Measurements from ENCODE around the gene TMEM232. TPM values are rescaled to one million over a fixed set of nuclear protein-coding genes. Genes with fewer than 3 reads are reported as not detected.

Gene TMEM232
- total RNA-seq, 4 donors from 2014 or later: 3.8 to 13.1 (median 4.1) TPM; not detected in 1

GRCh38 chr5:110630350-110630749 lies 96.1 kb downstream of the TMEM232 start:
- Histone ChIP-seq H3K4me3 (no peak overlapping the region), H3K27me3 (no peaks in the 10 kb centered on the region), H3K27ac (no peak overlapping the region), H3K4me1 (no peaks in the 10 kb centered on the region), H3K9me3 (no peaks in the 10 kb centered on the region), H3K36me3 (no peaks in the 10 kb centered on the region)
- intact Hi-C loops (cut with DNase I; ENCODE audit: low total_unique reads) (no loop called here), in situ Hi-C loops (cut with MboI; ENCODE audit: low pct_ligation_motif_present in 1 of 4, low pct_unique_long_range_greater_than_20kb in 1 of 4, low sequenced_read_pairs in 3 of 4) (no loop called here)
- DNase-seq: no peak
- TF ChIP-seq POLR2AphosphoS5 (IDR thresholded peaks at IDR 0.05): no peak
- no peak for TF ChIP-seq CTCF (IDR thresholded peaks at IDR 0.05)
- no peak for TF ChIP-seq EP300 (IDR thresholded peaks at IDR 0.05; ENCODE audit: low read depth)
- no peak for TF ChIP-seq POLR2A (IDR thresholded peaks at IDR 0.05)
- WGBS, 2 donors (ENCODE audit: low coverage in 1 of 2): 78 to 92% methylated on average over 4 of the region's 4 CpGs

- TF ChIP-seq POLR2A (IDR thresholded peaks at IDR 0.05) (no peak), CTCF (IDR thresholded peaks at IDR 0.05) (peak; percentile 31 to 62 (median 43))
- 0 to 2% methylated on average over 2 of the region's 2 CpGs for WGBS, 2 donors (ENCODE audit: low coverage in 1 of 2)
Measured at GRCh38 chr5:110625376-110625999, 101.0 kb downstream of the TMEM232 start.

GRCh38 chr5:110623874-110624273 lies 102.6 kb downstream of the TMEM232 start:
- intact Hi-C loops (cut with DNase I; ENCODE audit: low total_unique reads): no loop called here
- Histone ChIP-seq H3K9me3 (no peaks in the 10 kb centered on the region), H3K36me3 (no peaks in the 10 kb centered on the region), H3K27me3 (no peaks in the 10 kb centered on the region), H3K4me1 (no peaks in the 10 kb centered on the region), H3K4me3 (no peak overlapping the region), H3K27ac (no peak overlapping the region)
- DNase-seq: no peak
- TF ChIP-seq EP300 (IDR thresholded peaks at IDR 0.05; ENCODE audit: low read depth) (no peak), POLR2A (IDR thresholded peaks at IDR 0.05) (no peak), POLR2AphosphoS5 (IDR thresholded peaks at IDR 0.05) (no peak), CTCF (IDR thresholded peaks at IDR 0.05) (no peak)
- in situ Hi-C loops (cut with MboI; ENCODE audit: low pct_ligation_motif_present in 1 of 4, low pct_unique_long_range_greater_than_20kb in 1 of 4, low sequenced_read_pairs in 3 of 4): no loop called here

More at GRCh38 chr5:110625376-110625999, 101.0 kb downstream of the TMEM232 start:
- Histone ChIP-seq H3K36me3 (no peaks in the 10 kb centered on the region), H3K9me3 (no peaks in the 10 kb centered on the region), H3K4me3 (no peak overlapping the region), H3K27ac (no peak overlapping the region), H3K27me3 (no peaks in the 10 kb centered on the region), H3K4me1 (no peaks in the 10 kb centered on the region)
- intact Hi-C loops (cut with DNase I; ENCODE audit: low total_unique reads): no loop called here
- in situ Hi-C loops (cut with MboI; ENCODE audit: low pct_ligation_motif_present in 1 of 4, low pct_unique_long_range_greater_than_20kb in 1 of 4, low sequenced_read_pairs in 3 of 4): no loop called here
- DNase-seq: no peak

- H3K36me3 ChIP-seq: no peaks in the 10 kb centered on the region
- TF ChIP-seq EP300 (IDR thresholded peaks at IDR 0.05; ENCODE audit: low read depth): no peak
- no peak for TF ChIP-seq POLR2AphosphoS5 (IDR thresholded peaks at IDR 0.05)
- no peak for TF ChIP-seq CTCF (IDR thresholded peaks at IDR 0.05)
- no peak for TF ChIP-seq POLR2A (IDR thresholded peaks at IDR 0.05)
- in situ Hi-C loops (cut with MboI; ENCODE audit: low pct_ligation_motif_present in 1 of 4, low pct_unique_long_range_greater_than_20kb in 1 of 4, low sequenced_read_pairs in 3 of 4) (no loop called here), intact Hi-C loops (cut with DNase I; ENCODE audit: low total_unique reads) (no loop called here)
- no peaks in the 10 kb centered on the region for H3K27me3 ChIP-seq
- H3K9me3 ChIP-seq: peaks cover 10 to 11% of the 10 kb centered on the region in 2 donors
- no peak overlapping the region for H3K27ac ChIP-seq
- 78 to 88% methylated on average over 1 of the region's 1 CpG for WGBS, 2 donors (ENCODE audit: low coverage in 1 of 2)
- H3K4me1 ChIP-seq: no peaks in the 10 kb centered on the region
- no peak for DNase-seq
- H3K4me3 ChIP-seq: no peak overlapping the region
Measured at GRCh38 chr5:110618941-110619340, 107.5 kb downstream of the TMEM232 start.

Data from transverse colon (tissue), 4 donors.